HG03565 (cell line): ENCODE measurements around the gene PALM2AKAP2.

Experiments used
- ATAC-seq: cut with Tn5 transposase; IDR thresholded peaks from one replicate; pipeline ENCODE4 v1.9.1; 2021; ENCODE audit warnings: mild to moderate bottlenecking, moderate library complexity; ENCODE audit not compliant: unreplicated experiment

PALM2AKAP2 gene

GRCh38 chr9:109779711-109780452 lies at the start of gene PALM2AKAP2:
Gene PALM2AKAP2, plus strand, starts transcription at chr9:109780198. Its CDS starts 291 bp downstream, at chr9:109780489.
- no peak for ATAC-seq

GRCh38 chr9:109730228-109730627 lies 49.8 kb upstream of the PALM2AKAP2 start:
- no peak for ATAC-seq

DNA sequence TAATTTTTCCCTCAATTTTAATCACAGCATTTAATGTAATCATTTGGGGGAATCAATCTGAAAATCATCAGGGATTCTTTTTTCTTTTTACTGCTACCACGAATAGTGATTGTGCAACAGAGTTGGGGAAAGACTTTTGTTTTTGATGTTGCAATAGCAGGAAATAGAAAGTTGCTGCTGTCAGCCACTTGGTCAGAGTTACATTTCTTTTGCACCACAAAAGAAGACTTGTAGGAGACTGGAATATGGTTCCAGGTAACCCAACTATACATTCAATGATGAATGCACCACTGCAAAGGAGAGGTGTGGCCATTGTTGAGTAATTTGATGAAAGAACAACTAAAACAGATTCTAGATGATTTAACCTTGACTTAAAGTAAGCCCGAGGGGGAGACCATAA lies 46.3 kb upstream of the PALM2AKAP2 start:
- ATAC-seq, result no peak

DNA sequence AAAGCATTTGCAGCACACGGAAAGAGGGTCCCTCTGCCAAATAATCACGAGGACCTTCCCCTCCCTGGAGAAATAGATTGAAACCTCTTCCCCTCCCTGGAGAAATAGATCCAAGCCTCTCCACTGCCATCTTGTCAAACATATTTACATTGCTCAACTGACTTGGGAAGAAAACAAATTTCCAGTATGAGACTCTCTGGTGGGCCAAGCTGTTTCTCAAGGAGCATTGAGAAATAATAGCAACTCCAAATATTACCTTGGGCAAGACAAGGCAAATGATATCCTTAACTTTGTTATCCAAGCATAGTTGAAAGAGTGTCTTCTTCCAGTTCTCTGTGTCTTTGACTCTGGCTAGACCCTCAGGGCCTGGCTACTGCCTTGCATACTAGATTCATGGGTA lies 45.2 kb upstream of the PALM2AKAP2 start:
- ATAC-seq, result no peak

- ATAC-seq, result no peak
Measured at GRCh38 chr9:109735801-109736200, 44.2 kb upstream of the PALM2AKAP2 start.

DNA sequence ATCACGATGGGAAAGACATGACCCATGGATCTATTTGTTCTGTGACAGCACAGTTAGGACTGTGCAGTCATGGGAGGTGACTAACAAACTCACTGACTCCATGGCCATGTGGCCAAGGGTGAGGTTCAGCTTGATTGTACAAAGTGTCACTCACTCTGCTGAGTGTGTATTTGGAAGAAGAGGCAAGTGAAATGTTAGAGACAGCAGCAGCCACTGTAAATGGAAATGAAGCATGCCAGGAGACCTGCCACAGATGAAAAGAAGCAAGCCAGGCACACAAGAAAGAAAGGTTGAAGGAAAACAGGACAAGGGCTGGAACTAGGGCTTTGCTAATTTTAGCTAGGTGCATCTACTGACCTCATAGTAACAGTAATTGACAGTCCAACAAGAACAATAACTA lies 42.7 kb upstream of the PALM2AKAP2 start:
- ATAC-seq, result no peak

DNA sequence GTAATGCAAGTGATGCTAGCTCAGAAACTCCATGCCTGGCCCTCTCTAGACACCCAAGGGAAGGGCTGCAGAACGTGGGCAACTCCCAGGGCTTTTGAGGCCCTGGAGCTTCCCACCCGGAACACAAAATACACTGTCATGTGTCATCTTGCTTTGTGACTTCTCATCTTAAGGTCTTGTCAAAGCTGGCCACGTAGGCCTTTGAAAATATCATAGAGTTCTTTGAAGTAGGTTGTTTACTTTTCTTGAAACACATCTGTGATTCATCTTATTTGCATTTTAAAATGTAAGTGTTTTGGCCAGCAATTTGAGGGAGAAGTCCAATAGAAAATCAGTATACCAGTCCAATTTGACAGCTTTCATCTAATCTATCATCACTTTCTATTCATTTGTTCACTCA lies 40.2 kb upstream of the PALM2AKAP2 start:
- no peak for ATAC-seq

- no peak for ATAC-seq
Measured at GRCh38 chr9:109742776-109743348, 37.1 kb upstream of the PALM2AKAP2 start.

- no peak for ATAC-seq
Measured at GRCh38 chr9:109743696-109744095, 36.3 kb upstream of the PALM2AKAP2 start.

DNA sequence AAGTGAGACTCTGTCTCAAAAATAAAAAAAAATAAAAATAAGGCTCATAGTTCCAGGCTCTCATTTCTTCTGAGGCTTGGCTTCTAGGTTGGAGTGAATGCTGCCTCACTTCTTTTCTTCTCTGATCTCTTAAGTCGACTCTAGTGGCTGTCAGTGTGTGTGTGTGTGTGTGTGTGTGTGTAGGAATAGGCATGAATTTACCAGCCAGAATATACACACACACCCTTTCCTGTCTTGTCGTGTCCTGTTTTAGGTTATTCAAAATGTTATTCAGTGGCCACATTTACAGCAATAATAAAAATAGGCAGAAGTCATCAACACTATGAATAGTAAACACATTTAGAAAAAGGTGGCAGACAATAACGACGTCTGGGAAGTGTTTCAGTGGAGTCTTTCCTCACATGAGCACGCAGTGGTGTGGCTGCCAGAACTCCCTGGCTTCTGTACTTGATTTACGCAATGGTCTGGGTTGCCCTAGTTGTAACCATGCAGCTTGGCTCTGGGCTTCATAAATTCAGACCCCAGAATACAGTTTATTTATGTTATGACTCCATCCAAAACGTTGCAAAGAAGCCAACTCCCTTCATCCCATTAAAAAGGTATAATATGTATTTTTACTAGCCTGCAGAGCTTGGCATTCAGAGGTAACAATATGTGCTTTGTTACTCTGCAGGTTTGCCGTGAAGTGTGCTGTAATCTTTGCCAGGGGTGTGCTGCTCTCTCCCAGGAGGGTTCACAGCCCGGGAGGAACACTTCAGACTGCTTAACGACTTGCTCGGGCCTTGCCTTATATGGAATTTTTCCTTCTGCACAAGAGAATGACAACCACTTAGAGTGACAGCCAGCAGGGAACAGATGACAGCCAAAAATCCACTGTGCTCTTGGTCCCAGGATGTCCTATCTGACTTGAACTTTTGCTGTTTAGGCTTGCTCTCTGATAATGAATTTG lies 34.4 kb upstream of the PALM2AKAP2 start:
- no peak for ATAC-seq

DNA sequence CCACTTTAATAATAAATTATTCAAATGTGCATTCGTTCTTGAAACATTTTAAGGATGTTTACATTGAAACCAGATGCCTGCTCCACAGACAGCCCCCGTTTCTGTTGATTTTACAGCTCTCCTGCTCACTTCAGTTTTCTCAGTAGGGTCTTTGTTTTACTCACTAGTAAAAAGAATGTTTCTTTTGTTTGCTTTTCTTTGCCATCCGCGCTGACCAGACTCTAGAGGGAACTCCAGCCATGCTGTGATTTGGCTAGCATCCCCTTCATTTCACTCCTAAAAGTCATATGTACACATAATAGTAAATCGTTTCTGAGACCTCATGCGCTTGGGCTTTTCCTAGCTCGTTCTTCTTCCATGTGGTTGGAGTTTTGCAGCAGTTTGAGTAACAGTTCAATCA lies 28.7 kb upstream of the PALM2AKAP2 start:
- ATAC-seq, result no peak

DNA sequence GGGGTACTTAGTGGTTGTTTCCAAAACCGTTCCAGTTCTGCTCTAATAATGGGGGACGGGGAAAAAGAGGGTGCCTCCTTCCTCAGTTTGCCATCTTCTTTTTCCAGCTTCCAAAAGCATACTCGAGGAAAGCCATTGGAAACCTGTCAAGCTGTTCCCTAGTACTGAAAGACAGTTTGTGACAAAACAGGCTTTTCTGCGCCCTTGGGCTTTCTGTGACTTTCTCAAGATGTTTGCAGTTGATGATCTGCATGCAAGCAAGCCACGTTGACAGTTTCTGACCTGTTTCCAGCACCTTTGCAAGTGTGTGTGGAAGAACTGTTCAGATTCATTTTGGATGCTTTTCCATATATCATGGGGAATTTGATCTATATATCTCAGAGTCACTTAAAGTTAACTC lies 26.7 kb upstream of the PALM2AKAP2 start:
- ATAC-seq, result no peak

DNA sequence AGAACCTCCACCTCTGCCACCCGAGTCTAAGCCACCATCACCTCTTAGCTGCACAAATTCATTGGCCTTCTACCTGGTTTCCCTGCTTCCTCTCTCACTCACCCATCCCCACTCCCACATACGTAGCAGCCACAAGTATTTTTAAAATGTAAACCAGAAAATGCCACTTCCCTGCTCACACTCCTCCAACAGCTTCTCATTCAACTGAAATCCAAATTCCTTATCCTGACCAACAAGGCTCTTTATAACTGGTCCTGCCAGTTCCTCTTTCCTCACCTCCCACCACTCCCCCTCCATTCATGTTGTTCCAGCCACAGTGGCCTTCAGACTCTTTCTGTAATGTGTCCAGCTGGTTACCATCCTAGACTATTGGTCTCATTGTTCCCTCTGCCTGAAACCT lies 25.0 kb upstream of the PALM2AKAP2 start:
- no peak for ATAC-seq

DNA sequence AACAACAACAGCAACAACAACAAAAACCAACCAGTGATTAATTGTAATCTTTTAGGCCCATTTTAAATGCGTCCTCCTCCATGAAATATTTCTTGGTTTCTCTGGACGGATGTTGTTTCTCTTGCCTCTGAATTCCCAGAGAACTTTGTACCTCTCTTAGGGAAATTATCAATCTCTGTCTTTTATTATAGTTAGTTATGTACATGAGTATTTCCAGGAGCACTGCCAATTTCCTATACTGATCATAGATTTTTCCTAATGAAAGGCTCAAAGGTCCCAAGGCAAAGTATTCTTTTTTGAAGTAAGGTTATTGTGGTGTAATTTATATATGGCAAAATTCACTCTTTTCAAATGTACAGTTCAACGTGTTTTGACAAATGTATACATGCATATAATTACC lies 20.4 kb upstream of the PALM2AKAP2 start:
- no peak for ATAC-seq

DNA sequence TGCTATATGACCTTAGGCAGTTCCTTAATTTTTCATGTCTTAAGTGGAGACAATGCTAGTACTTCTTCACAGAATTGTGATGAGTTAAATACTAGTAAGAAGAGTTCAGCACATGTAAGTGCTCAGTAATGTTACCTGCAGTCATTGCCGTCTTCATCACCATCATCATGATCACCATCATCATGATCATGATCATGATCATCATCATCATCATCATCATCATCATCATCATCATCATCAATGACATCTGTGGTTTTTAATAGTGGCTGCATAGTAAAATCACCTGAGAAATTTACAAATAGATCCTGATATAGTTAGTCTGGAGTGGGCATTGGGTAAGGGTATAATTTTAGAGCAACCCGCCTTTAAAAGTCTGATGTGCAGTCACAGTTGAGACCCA lies 14.7 kb upstream of the PALM2AKAP2 start:
- ATAC-seq, result no peak

GRCh38 chr9:109765830-109766229 lies 14.2 kb upstream of the PALM2AKAP2 start:
- no peak for ATAC-seq

DNA sequence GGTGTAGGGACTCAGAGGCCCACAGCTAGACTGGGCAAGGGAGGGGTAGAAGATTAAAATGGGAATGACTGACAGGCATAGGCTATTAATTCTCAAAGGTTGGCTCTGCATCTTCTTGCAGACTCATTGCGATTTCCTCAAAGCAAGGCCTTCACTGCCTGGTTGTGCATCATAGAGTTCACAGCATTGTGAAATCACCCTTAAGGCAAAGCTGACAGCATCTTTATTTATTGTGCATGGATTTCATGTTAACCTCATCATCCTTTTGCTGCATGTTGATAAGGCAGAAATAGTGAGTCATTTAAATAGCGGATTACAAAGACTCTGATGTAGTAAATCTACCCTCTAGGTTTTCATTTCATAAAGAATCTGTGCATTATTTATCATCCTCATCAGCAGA lies 13.6 kb upstream of the PALM2AKAP2 start:
- no peak for ATAC-seq

GRCh38 chr9:109767404-109767803 lies 12.6 kb upstream of the PALM2AKAP2 start:
- ATAC-seq, result no peak

DNA sequence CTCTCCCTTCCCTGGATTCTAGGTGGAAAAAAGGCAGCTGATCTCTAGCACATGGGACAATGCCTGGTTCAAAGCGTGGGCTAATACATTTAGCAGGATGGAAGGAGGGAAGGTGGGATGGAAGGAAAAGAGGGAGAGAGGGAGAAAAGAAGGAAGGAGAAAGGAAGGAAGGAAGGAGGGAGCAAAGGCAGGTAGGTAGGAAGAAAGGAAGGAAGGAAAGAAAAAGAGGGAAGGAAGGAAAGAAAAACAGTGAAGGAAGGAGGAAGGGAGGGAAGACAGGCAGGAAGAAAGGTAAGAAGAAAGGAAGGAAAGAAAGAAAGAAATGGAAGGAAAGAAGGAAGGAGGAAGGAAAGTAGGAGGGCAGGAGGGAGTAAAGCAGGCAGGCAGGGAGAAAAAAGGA lies 12.2 kb upstream of the PALM2AKAP2 start:
- no peak for ATAC-seq

GRCh38 chr9:109769250-109769649 lies 10.7 kb upstream of the PALM2AKAP2 start:
- no peak for ATAC-seq

DNA sequence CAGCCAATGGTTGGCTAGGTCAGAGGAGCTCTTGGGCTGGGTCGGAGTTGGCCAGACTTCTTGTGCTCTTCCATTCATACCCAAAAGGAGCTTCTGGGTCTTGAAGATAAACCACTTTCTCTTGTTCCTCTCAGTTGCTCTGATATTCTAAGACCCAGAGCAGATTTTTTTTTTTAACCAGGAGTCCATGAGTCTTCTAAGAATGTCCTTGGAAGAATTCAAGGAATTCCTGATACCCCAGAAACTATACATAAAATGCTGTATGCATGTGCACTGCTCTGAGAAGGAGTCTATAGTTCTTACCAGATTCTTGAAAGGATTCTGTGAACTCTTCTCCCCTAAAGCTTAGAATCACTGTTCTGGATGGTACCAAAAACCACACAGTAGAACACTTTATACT lies 9.9 kb upstream of the PALM2AKAP2 start:
- ATAC-seq, result no peak

GRCh38 chr9:109771087-109771486 lies 8.9 kb upstream of the PALM2AKAP2 start:
- no peak for ATAC-seq
